Neural crest cell (in vitro differentiated cells): ENCODE results near the gene PPP4R1. TPM values are rescaled to one million over a fixed set of nuclear protein-coding genes. Genes with fewer than 3 reads are reported as not detected.

ENCODE experiments used
- DNase-seq: peaks from one replicate; pipeline ENCODE4 v3.0.0; 2021; ENCODE audit warnings: low read depth, mixed read lengths, low spot score
- H3K27ac Mint-ChIP-seq: one replicate; pipeline ENCODE4 v1.8.0; 2021; ENCODE audit warnings: mild to moderate bottlenecking, mixed read lengths; ENCODE audit not compliant: unreplicated experiment
- H3K27me3 Mint-ChIP-seq: 2 replicates; pipeline ENCODE4 v1.8.0; 2021; ENCODE audit warnings: low read depth, mild to moderate bottlenecking, mixed read lengths
- H3K36me3 Mint-ChIP-seq: 2 replicates; pipeline ENCODE4 v1.8.0; 2021; ENCODE audit warnings: low read depth, mild to moderate bottlenecking, mixed read lengths
- H3K4me1 Mint-ChIP-seq: 2 replicates; pipeline ENCODE4 v1.8.0; 2021; ENCODE audit warnings: mixed read lengths
- H3K4me3 Mint-ChIP-seq: one replicate; pipeline ENCODE4 v1.8.0; 2021; ENCODE audit warnings: mild to moderate bottlenecking, mixed read lengths
- H3K9me3 Mint-ChIP-seq: 2 replicates; pipeline ENCODE4 v1.8.0; 2021; ENCODE audit warnings: mixed read lengths
- total RNA-seq: library from RNA; stranded (reverse); gene quantifications from 2 replicates; pipeline ENCODE4 v1.2.1, GENCODE V29; 2021
- TF ChIP-seq, protein P1 (sequence below): fragments of 200-600 bp; sonication (generic); conservative IDR thresholded peaks from 2 replicates; pipeline ENCODE4 v1.5.0; 2021; ENCODE audit warnings: antibody characterized with exemption, mild to moderate bottlenecking

The PPP4R1 gene
- total RNA-seq, 1 donor from 2014 or later = 138 TPM

- peaks cover under 1% of the 10 kb centered on the region for H3K36me3 Mint-ChIP-seq
- DNase-seq = no peak
- H3K9me3 Mint-ChIP-seq = peaks cover under 1% of the 10 kb centered on the region
- no peak overlapping the region for H3K27ac Mint-ChIP-seq
- TF ChIP-seq, protein P1, sequence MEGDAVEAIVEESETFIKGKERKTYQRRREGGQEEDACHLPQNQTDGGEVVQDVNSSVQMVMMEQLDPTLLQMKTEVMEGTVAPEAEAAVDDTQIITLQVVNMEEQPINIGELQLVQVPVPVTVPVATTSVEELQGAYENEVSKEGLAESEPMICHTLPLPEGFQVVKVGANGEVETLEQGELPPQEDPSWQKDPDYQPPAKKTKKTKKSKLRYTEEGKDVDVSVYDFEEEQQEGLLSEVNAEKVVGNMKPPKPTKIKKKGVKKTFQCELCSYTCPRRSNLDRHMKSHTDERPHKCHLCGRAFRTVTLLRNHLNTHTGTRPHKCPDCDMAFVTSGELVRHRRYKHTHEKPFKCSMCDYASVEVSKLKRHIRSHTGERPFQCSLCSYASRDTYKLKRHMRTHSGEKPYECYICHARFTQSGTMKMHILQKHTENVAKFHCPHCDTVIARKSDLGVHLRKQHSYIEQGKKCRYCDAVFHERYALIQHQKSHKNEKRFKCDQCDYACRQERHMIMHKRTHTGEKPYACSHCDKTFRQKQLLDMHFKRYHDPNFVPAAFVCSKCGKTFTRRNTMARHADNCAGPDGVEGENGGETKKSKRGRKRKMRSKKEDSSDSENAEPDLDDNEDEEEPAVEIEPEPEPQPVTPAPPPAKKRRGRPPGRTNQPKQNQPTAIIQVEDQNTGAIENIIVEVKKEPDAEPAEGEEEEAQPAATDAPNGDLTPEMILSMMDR = no peak
- H3K4me1 Mint-ChIP-seq = peaks cover 40% of the 10 kb centered on the region
- H3K27me3 Mint-ChIP-seq = no peaks in the 10 kb centered on the region
- peak overlapping the region; percentile 83 for H3K4me3 Mint-ChIP-seq
Measured at GRCh38 chr18:9617006-9617542, 2.7 kb upstream of the PPP4R1 start.

GRCh38 chr18:9616049-9616448 is 1.7 kb upstream of the PPP4R1 start:
- Mint-ChIP-seq H3K9me3 (peaks cover 2% of the 10 kb centered on the region), H3K27me3 (no peaks in the 10 kb centered on the region), H3K4me1 (peaks cover 45% of the 10 kb centered on the region), H3K27ac (no peak overlapping the region), H3K4me3 (peak overlapping the region; percentile 83), H3K36me3 (peaks cover 7% of the 10 kb centered on the region)
- no peak for DNase-seq
- TF ChIP-seq, protein P1 = no peak

GRCh38 chr18:9615280-9615797 is 980 bp upstream of the PPP4R1 start:
- peaks cover 10% of the 10 kb centered on the region for H3K36me3 Mint-ChIP-seq
- peak overlapping the region; percentile 83 for H3K4me3 Mint-ChIP-seq
- TF ChIP-seq, protein P1 = no peak
- H3K27me3 Mint-ChIP-seq = no peaks in the 10 kb centered on the region
- no peak for DNase-seq
- peak overlapping the region; percentile 97 for H3K27ac Mint-ChIP-seq
- peaks cover 2% of the 10 kb centered on the region for H3K9me3 Mint-ChIP-seq
- peaks cover 48% of the 10 kb centered on the region for H3K4me1 Mint-ChIP-seq

DNA sequence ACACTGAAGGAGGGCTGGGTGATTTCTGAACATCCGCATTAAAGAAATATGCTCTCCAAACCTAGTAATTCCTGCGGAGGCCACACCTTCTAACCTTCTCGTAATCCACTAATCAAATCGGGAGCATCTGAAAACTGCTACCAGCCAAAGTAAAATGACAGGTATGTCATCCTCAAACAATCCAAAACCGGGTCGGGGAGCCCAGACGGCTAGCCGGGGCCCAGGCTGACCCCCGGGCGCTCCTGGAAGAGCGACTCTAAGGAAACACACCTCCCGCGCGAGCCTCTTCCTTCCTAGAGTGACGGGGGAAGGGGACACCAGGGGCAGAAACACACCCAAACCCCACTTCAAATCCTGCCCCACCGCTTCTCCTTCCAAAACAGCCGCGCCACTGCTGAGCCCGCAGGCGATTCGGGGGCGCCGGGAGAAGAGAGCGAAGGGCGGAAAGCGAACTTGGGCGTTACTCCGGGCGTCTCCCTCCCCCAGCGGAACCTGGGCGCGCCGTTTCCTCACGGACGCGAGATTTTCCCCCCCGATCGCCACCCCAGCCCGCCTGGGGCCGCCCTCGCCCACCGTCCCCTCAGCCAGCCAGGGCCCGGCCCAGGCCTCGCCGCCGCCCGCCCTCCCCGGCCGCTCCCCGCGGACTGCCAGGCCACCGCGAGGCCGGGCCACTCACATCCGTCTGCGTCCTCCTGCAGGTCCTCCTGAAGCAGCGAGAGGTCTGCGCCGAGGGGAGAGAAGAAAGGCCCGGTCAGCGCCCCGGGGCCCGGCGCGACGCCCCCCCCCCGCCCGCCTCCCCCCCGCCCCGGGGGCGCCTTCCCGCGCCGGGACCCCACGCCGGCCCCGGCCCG is 584 bp downstream of the PPP4R1 start:
- H3K27me3 Mint-ChIP-seq = no peaks in the 10 kb centered on the region
- peak; percentile 56 for DNase-seq
- peaks cover 52% of the 10 kb centered on the region for H3K4me1 Mint-ChIP-seq
- H3K9me3 Mint-ChIP-seq = peaks cover 2% of the 10 kb centered on the region
- peak overlapping the region; percentile 72 for H3K27ac Mint-ChIP-seq
- H3K36me3 Mint-ChIP-seq = peaks cover 10% of the 10 kb centered on the region
- TF ChIP-seq, protein P1 = no peak
- peak overlapping the region; percentile 97 for H3K4me3 Mint-ChIP-seq

DNA sequence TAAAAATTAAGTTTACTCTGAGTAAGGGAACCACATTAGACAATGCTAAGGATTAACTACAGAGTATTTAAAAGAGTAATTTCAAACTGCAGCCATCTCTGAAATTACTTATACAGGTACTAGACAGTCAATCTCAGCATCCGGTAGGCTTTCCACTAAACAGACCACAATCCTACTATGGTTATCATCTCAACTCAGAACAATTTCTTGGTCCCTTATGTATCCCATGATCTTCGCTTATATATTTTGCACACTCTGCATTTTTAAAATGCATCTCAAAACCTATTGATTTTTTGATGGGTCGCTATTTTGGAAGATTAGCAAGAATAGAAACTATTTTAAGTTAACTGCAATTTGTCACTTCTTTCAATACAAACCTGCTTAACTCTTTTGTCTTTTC is 1.4 kb downstream of the PPP4R1 start:
- H3K27ac Mint-ChIP-seq = no peak overlapping the region
- no peak for DNase-seq

More for the DNA sequence above, 1.4 kb downstream of the PPP4R1 start:
- Mint-ChIP-seq H3K27me3 (no peaks in the 10 kb centered on the region), H3K4me1 (peaks cover 59% of the 10 kb centered on the region), H3K9me3 (peaks cover 2% of the 10 kb centered on the region), H3K4me3 (peak overlapping the region; percentile 97), H3K36me3 (peaks cover 10% of the 10 kb centered on the region)
- TF ChIP-seq, protein P1 = no peak
